HFFc6 (cell line): Measurements from ENCODE around the gene GLYATL3. TPM values are rescaled to one million over a fixed set of nuclear protein-coding genes. Genes with fewer than 3 reads are reported as not detected.

ENCODE experiments used
- DNase-seq: peaks from one replicate; pipeline ENCODE4 v3.0.0-alpha.2; 2018
- H3K27ac Mint-ChIP-seq: 2 replicates; pipeline ENCODE4 v1.8.0; 2020; ENCODE audit warnings: mild to moderate bottlenecking, mixed read lengths
- H3K27me3 Mint-ChIP-seq: 2 replicates; pipeline ENCODE4 v1.8.0; 2021; ENCODE audit warnings: mild to moderate bottlenecking, moderate library complexity, mixed read lengths; ENCODE audit not compliant: insufficient read depth
- H3K36me3 Mint-ChIP-seq: 2 replicates; pipeline ENCODE4 v1.8.0; 2021; ENCODE audit warnings: low read depth, mixed read lengths
- H3K4me1 Mint-ChIP-seq: 2 replicates; pipeline ENCODE4 v1.8.0; 2020; ENCODE audit warnings: low read depth, mixed read lengths
- H3K4me3 Mint-ChIP-seq: 2 replicates; pipeline ENCODE4 v1.8.0; 2020; ENCODE audit warnings: mild to moderate bottlenecking, moderate library complexity, mixed read lengths
- H3K9me3 Mint-ChIP-seq: 2 replicates; pipeline ENCODE4 v1.8.0; 2020; ENCODE audit warnings: mild to moderate bottlenecking, mixed read lengths
- total RNA-seq, 6 experiments: library from RNA; stranded (reverse); fragmentation: NEBNext Ultra II Directional; extraction: Animal tissue kit (Norgen Biotek cat#: 25700); gene quantifications; 2 replicates in 1 of 6; 3 replicates in 5 of 6; pipeline ENCODE4 v1.2.3, GENCODE V29; 2021
- TF ChIP-seq, protein P1 (sequence below): fragments of 200-600 bp; sonication (generic); IDR thresholded peaks from 2 replicates; pipeline ENCODE4 v1.5.0; 2021; ENCODE audit warnings: antibody characterized with exemption, mild to moderate bottlenecking

GLYATL3 gene
- total RNA-seq, 6 experiments from 2014 or later = not detected

DNA sequence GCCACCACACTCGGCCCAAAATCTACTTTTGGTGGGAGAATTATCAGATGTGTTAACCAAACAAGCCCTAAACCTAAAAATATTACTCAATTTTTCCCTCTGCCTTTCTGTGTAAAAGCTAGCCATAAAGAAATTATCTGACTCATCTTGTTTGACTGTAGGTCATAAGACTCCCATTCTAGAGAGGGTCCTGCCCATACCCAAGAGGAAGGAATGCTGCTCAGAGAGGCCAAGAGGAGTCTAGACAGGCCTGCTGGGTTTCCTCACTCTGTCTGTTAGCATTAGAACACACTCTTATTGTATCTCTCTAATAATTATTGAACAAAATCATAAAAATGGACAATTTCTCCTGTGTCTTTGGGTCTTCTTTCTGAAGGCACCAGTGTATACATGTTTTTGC is 76.9 kb downstream of the GLYATL3 start:
- DNase-seq = no peak

More for the DNA sequence above, 76.9 kb downstream of the GLYATL3 start:
- H3K4me3 Mint-ChIP-seq = no peak overlapping the region
- TF ChIP-seq, protein P1, sequence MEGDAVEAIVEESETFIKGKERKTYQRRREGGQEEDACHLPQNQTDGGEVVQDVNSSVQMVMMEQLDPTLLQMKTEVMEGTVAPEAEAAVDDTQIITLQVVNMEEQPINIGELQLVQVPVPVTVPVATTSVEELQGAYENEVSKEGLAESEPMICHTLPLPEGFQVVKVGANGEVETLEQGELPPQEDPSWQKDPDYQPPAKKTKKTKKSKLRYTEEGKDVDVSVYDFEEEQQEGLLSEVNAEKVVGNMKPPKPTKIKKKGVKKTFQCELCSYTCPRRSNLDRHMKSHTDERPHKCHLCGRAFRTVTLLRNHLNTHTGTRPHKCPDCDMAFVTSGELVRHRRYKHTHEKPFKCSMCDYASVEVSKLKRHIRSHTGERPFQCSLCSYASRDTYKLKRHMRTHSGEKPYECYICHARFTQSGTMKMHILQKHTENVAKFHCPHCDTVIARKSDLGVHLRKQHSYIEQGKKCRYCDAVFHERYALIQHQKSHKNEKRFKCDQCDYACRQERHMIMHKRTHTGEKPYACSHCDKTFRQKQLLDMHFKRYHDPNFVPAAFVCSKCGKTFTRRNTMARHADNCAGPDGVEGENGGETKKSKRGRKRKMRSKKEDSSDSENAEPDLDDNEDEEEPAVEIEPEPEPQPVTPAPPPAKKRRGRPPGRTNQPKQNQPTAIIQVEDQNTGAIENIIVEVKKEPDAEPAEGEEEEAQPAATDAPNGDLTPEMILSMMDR = no peak
- H3K27me3 Mint-ChIP-seq = no peaks in the 10 kb centered on the region; the same call in 1 of the 2 replicates
- H3K36me3 Mint-ChIP-seq = no peaks in the 10 kb centered on the region
- no peaks in the 10 kb centered on the region for H3K4me1 Mint-ChIP-seq
- H3K27ac Mint-ChIP-seq = no peak overlapping the region
- no peaks in the 10 kb centered on the region for H3K9me3 Mint-ChIP-seq

Other genes starting within 250 kb of the GLYATL3 start
- 10 to 100 TPM; 16.3 to 18.7 (median 17.1) TPM for gene MMUT, start 36.7 kb upstream of the GLYATL3 start, total RNA-seq
- gene CENPQ, start 36.6 kb upstream of the GLYATL3 start, total RNA-seq = 10 to 100 TPM in 5 of 6 experiments, 1 to 10 TPM in 1; 7.2 to 14.3 (median 13.2) TPM
- not detected for gene C6orf141, start 50.7 kb downstream of the GLYATL3 start, total RNA-seq
- not detected for gene RHAG, start 136.9 kb downstream of the GLYATL3 start, total RNA-seq
- gene CRISP2, start 213.6 kb downstream of the GLYATL3 start, total RNA-seq = not detected
- gene CRISP3, start 244.5 kb downstream of the GLYATL3 start, total RNA-seq = not detected